Stomach (tissue), 9 donors: ENCODE data around the gene ZNF782. TPM values are rescaled to one million over a fixed set of nuclear protein-coding genes. Genes with fewer than 3 reads are reported as not detected.

Experiments
- DNase-seq, 2 donors: peaks; one replicate each; pipeline versions ENCODE4 v3.0.0 to v3.0.0-alpha.2; 2013 to 2019
- H3K27ac ChIP-seq, 5 donors: fragments of 200-600 bp in 4 of 5; sonication (generic) in 4 of 5; one replicate each; pipeline ENCODE4 v1.5.1; 2013 to 2019; ENCODE audit warnings: mild to moderate bottlenecking in 1 of 5, moderate library complexity in 1 of 5
- H3K27me3 ChIP-seq, 3 donors: fragments of 200-600 bp; sonication (generic); one replicate each; pipeline ENCODE4 v1.5.1; 2017 to 2019; ENCODE audit warnings: mixed run types in 1 of 3
- H3K36me3 ChIP-seq, 4 donors: fragments of 200-600 bp; sonication (generic); 1 replicate in 3 of 4; 2 replicates in 1 of 4; pipeline ENCODE4 v1.5.1; 2016 to 2019
- H3K4me1 ChIP-seq, 4 donors: fragments of 200-600 bp; sonication (generic); one replicate each; pipeline ENCODE4 v1.5.1; 2016 to 2019
- H3K4me3 ChIP-seq, 4 donors: fragments of 200-600 bp; sonication (generic) in 3 of 4; one replicate each; pipeline ENCODE4 v1.5.1; 2016 to 2019; ENCODE audit warnings: mild to moderate bottlenecking in 1 of 4
- H3K9me3 ChIP-seq, 4 donors: fragments of 200-600 bp; sonication (generic); one replicate each; pipeline ENCODE4 v1.5.1; 2016 to 2019
- CTCF ChIP-seq, 7 experiments: fragments of 450-650 bp in 4 of 7; fragments of 200-600 bp in 3 of 7; sonication (generic) in 3 of 7; IDR thresholded peaks; one replicate each; pipeline ENCODE4 v1.5.1; 2016 to 2019; ENCODE audit warnings: antibody characterized with exemption in 7 of 7, control low read depth in 2 of 7, mild to moderate bottlenecking in 1 of 7
- EP300 ChIP-seq: sonication (generic); formaldehyde crosslinking; IDR thresholded peaks from one replicate; pipeline ENCODE4 v1.6.1; 2017; ENCODE audit warnings: antibody characterized with exemption
- POLR2A ChIP-seq, 4 donors: fragments of 450-650 bp; IDR thresholded peaks; one replicate each; pipeline ENCODE4 v1.6.1; 2016; ENCODE audit warnings: antibody characterized with exemption in 4 of 4, control low read depth in 2 of 4, mild to moderate bottlenecking in 1 of 4, moderate library complexity in 1 of 4
- POLR2AphosphoS5 ChIP-seq, 3 donors: sonication (generic); formaldehyde crosslinking; IDR thresholded peaks; one replicate each; pipeline ENCODE4 v1.6.1; 2016; ENCODE audit warnings: antibody characterized with exemption in 3 of 3
- WGBS, 5 donors: extraction: QIAGEN DNeasy Blood & Tissue Kit in 3 of 5; methylation state at CpG; one replicate each; pipeline versions ENCODE4 v1.1.5 to v1.1.7; 2013 to 2018; 5-methylcytosine and 5-hydroxymethylcytosine counted together
- intact Hi-C: fragments of 100-400 bp; cut with DNase I; formaldehyde crosslinking; loops from one replicate; pipeline ENCODE4 v1.15.1; 2023; ENCODE audit warnings: low total_unique reads
- polyA plus RNA-seq, 3 donors: library from polyadenylated mRNA; stranded (reverse); fragments of 200-250 nt; gene quantifications; one replicate each; pipeline ENCODE4 v1.2.3, GENCODE V29; 2013
- total RNA-seq, 5 donors: library from RNA; depleted of rRNA; stranded (reverse); fragments of >200 nt; gene quantifications; one replicate each; pipeline versions ENCODE4 v1.1.0 to v1.2.3, GENCODE V29; 2014 to 2016
- donor health status: healthy with polysubstance abuse.
- donor health status: Bipolar disorder and iron deficiency.
- donor health status: healthy.

ZNF782 gene
- total and polyA plus RNA-seq, 8 donors, result 1.2 to 32.7 (median 17.8) TPM

- Histone ChIP-seq H3K9me3 (peaks cover 0 to 5% (median 2%) of the 10 kb centered on the region in 4 donors), H3K27ac (peak overlapping the region; percentile 79 to 90 (median 87)), H3K4me1 (peaks cover 0 to 31% (median 15%) of the 10 kb centered on the region in 4 donors), H3K36me3 (peaks cover 0 to 38% (median 37%) of the 10 kb centered on the region in 4 donors), H3K4me3 (peak overlapping the region; percentile 79 to 99 (median 81)), H3K27me3 (no peaks in the 10 kb centered on the region)
- intact Hi-C loops, result no loop called here
- no peak for DNase-seq
- TF ChIP-seq EP300, result no peak
- WGBS, 5 donors, result 2 to 4% (median 3%) methylated on average over 19 to 23 of the region's 23 CpGs
Measured at GRCh38 chr9:96777426-96777864, 76.9 kb downstream of the ZNF782 start.

- Histone ChIP-seq H3K4me3 (no peak overlapping the region), H3K9me3 (peaks cover 5 to 64% (median 46%) of the 10 kb centered on the region in 4 donors), H3K4me1 (no peaks in the 10 kb centered on the region), H3K27ac (no peak overlapping the region), H3K36me3 (peaks cover 21 to 100% (median 100%) of the 10 kb centered on the region in 4 donors), H3K27me3 (no peaks in the 10 kb centered on the region)
- no peak for DNase-seq
- intact Hi-C loops, result no loop called here
- TF ChIP-seq POLR2AphosphoS5 (IDR thresholded peaks at IDR 0.05) (no peak), EP300 (no peak), POLR2A (IDR thresholded peaks at IDR 0.05) (no peak), CTCF (IDR thresholded peaks at IDR 0.05) (no peak)
- 79 to 100% (median 97%) methylated on average over 2 of the region's 2 CpGs for WGBS, 5 donors
Measured at GRCh38 chr9:96771124-96771523, 83.2 kb downstream of the ZNF782 start.

- Histone ChIP-seq H3K27me3 (no peaks in the 10 kb centered on the region), H3K4me1 (no peaks in the 10 kb centered on the region), H3K36me3 (peaks cover 32 to 100% (median 100%) of the 10 kb centered on the region in 4 donors), H3K9me3 (peaks cover 10 to 76% (median 57%) of the 10 kb centered on the region in 4 donors), H3K27ac (no peak overlapping the region), H3K4me3 (no peak overlapping the region)
- TF ChIP-seq POLR2A (IDR thresholded peaks at IDR 0.05), result no peak
- intact Hi-C loops, result no loop called here
- 98 to 99% (median 98%) methylated on average over 6 of the region's 6 CpGs for WGBS, 5 donors
- no peak for DNase-seq
Measured at GRCh38 chr9:96769989-96770388, 84.3 kb downstream of the ZNF782 start.

Other genes with a start within 250 kb of the ZNF782 start
- gene CDC14B, start 234.7 kb downstream of the ZNF782 start, total RNA-seq, result 10 to 100 TPM in 4 of 5 donors, 1 to 10 TPM in 1; 9.3 to 31.9 (median 17.4) TPM
- gene CDC14B, start 234.7 kb downstream of the ZNF782 start, polyA plus RNA-seq, result 10 to 100 TPM in 2 of 3 donors, 1 to 10 TPM in 1; 4.1 to 17.0 (median 11.1) TPM
- 10 to 100 TPM in 3 of 5 donors, 1 to 10 TPM in 2; 6.8 to 35.0 (median 11.6) TPM for gene PRXL2C, start 199.2 kb downstream of the ZNF782 start, total RNA-seq
- 1 to 10 TPM; 5.6 to 6.6 (median 6.1) TPM for gene PRXL2C, start 199.2 kb downstream of the ZNF782 start, polyA plus RNA-seq
- 10 to 100 TPM in 2 of 5 donors, 1 to 10 TPM in 2, under 1 TPM in 1; 0.87 to 25.7 (median 8.1) TPM for gene ZNF510, start 76.4 kb downstream of the ZNF782 start, total RNA-seq
- 1 to 10 TPM; 1.9 to 3.4 (median 2.9) TPM for gene ZNF510, start 76.4 kb downstream of the ZNF782 start, polyA plus RNA-seq
- gene NUTM2G, start 74.3 kb upstream of the ZNF782 start, total RNA-seq, result not detected
- gene NUTM2G, start 74.3 kb upstream of the ZNF782 start, polyA plus RNA-seq, result not detected
- gene CTSV, start 184.6 kb upstream of the ZNF782 start, total RNA-seq, result 10 to 100 TPM in 1 of 5 donors, 1 to 10 TPM in 1, under 1 TPM in 1, not detected in 2; 0.43 to 11.0 (median 7.7) TPM
- 1 to 10 TPM in 2 of 3 donors, under 1 TPM in 1; 0.61 to 6.6 (median 6.0) TPM for gene CTSV, start 184.6 kb upstream of the ZNF782 start, polyA plus RNA-seq